HEK293 (cell line): ENCODE results near the gene SNAPC2.
A peak's percentile ranks its signal among the peaks of the same experiment; 100 is the strongest.

ENCODE experiments used
- GLIS1 ChIP-seq: fragments of 450-650 bp; formaldehyde crosslinking; IDR thresholded peaks from 2 replicates; pipeline ENCODE4 v1.5.1; 2016; ENCODE audit warnings: missing biosample characterization, missing genetic modification characterization
- GLIS2 ChIP-seq: fragments of 450-650 bp; formaldehyde crosslinking; IDR thresholded peaks from 2 replicates; pipeline ENCODE4 v1.5.1; 2016; ENCODE audit warnings: missing biosample characterization, missing genetic modification characterization
- HIC1 ChIP-seq: fragments of 450-650 bp; formaldehyde crosslinking; IDR thresholded peaks from 2 replicates; pipeline ENCODE4 v1.5.1; 2016; ENCODE audit warnings: missing biosample characterization, missing genetic modification characterization
- KLF1 ChIP-seq: fragments of 450-650 bp; formaldehyde crosslinking; IDR thresholded peaks from 2 replicates; pipeline ENCODE4 v1.5.1; 2016; ENCODE audit warnings: missing biosample characterization, missing genetic modification characterization
- KLF10 ChIP-seq: fragments of 450-650 bp; IDR thresholded peaks from 2 replicates; pipeline ENCODE4 v1.5.1; 2018; ENCODE audit warnings: missing biosample characterization, mild to moderate bottlenecking, missing genetic modification characterization
- KLF17 ChIP-seq: fragments of 450-650 bp; formaldehyde crosslinking; IDR thresholded peaks from 2 replicates; pipeline ENCODE4 v1.5.1; 2016; ENCODE audit warnings: missing biosample characterization, missing genetic modification characterization
- KLF8 ChIP-seq: fragments of 450-650 bp; formaldehyde crosslinking; IDR thresholded peaks from 2 replicates; pipeline ENCODE4 v1.5.1; 2016; ENCODE audit warnings: missing biosample characterization, missing genetic modification characterization
- KLF9 ChIP-seq: fragments of 450-650 bp; formaldehyde crosslinking; IDR thresholded peaks from 2 replicates; pipeline ENCODE4 v1.5.1; 2016; ENCODE audit warnings: missing biosample characterization, missing genetic modification characterization, low read depth
- PATZ1 ChIP-seq: fragments of 450-650 bp; formaldehyde crosslinking; IDR thresholded peaks from 2 replicates; pipeline ENCODE4 v1.5.1; 2016; ENCODE audit warnings: missing biosample characterization, missing genetic modification characterization
- SP3 ChIP-seq: fragments of 450-650 bp; formaldehyde crosslinking; IDR thresholded peaks from 2 replicates; pipeline ENCODE4 v1.5.1; 2016; ENCODE audit warnings: missing biosample characterization, missing genetic modification characterization
- WT1 ChIP-seq: fragments of 450-650 bp; formaldehyde crosslinking; IDR thresholded peaks from 2 replicates; pipeline ENCODE4 v1.5.1; 2016; ENCODE audit warnings: missing biosample characterization, missing genetic modification characterization
- YY2 ChIP-seq: fragments of 450-650 bp; formaldehyde crosslinking; IDR thresholded peaks from 2 replicates; pipeline ENCODE4 v1.5.1; 2016; ENCODE audit warnings: missing biosample characterization, missing genetic modification characterization
- ZBTB10 ChIP-seq: fragments of 450-650 bp; formaldehyde crosslinking; IDR thresholded peaks from 2 replicates; pipeline ENCODE4 v1.5.1; 2016; ENCODE audit warnings: missing biosample characterization, missing genetic modification characterization
- ZBTB17 ChIP-seq: fragments of 450-650 bp; formaldehyde crosslinking; IDR thresholded peaks from 2 replicates; pipeline ENCODE4 v1.5.1; 2016; ENCODE audit warnings: missing biosample characterization, missing genetic modification characterization
- ZBTB26 ChIP-seq: fragments of 450-650 bp; formaldehyde crosslinking; optimal IDR thresholded peaks from 2 replicates; pipeline ENCODE3; 2016; ENCODE audit warnings: missing biosample characterization, mild to moderate bottlenecking, missing genetic modification characterization
- ZBTB48 ChIP-seq: fragments of 450-650 bp; formaldehyde crosslinking; IDR thresholded peaks from 2 replicates; pipeline ENCODE4 v1.5.1; 2016; ENCODE audit warnings: missing biosample characterization, missing genetic modification characterization
- ZIC2 ChIP-seq: fragments of 450-650 bp; formaldehyde crosslinking; IDR thresholded peaks from 2 replicates; pipeline ENCODE4 v1.5.1; 2016; ENCODE audit warnings: missing biosample characterization, missing genetic modification characterization
- ZNF19 ChIP-seq: fragments of 450-650 bp; formaldehyde crosslinking; IDR thresholded peaks from 2 replicates; pipeline ENCODE4; 2016; ENCODE audit warnings: missing biosample characterization, missing genetic modification characterization, low read depth
- ZNF335 ChIP-seq: fragments of 450-650 bp; formaldehyde crosslinking; conservative IDR thresholded peaks from 2 replicates; pipeline ENCODE4 v1.5.1; 2016; ENCODE audit warnings: missing biosample characterization, missing genetic modification characterization
- ZNF394 ChIP-seq: fragments of 450-650 bp; formaldehyde crosslinking; IDR thresholded peaks from 2 replicates; pipeline ENCODE4 v1.5.1; 2016; ENCODE audit warnings: missing biosample characterization, missing genetic modification characterization, mild to moderate bottlenecking, moderate library complexity, borderline replicate concordance
- ZNF398 ChIP-seq: fragments of 450-650 bp; formaldehyde crosslinking; IDR thresholded peaks from 2 replicates; pipeline ENCODE4 v1.5.1; 2017; ENCODE audit warnings: missing biosample characterization, missing genetic modification characterization
- ZNF692 ChIP-seq: fragments of 450-650 bp; formaldehyde crosslinking; IDR thresholded peaks from 2 replicates; pipeline ENCODE4 v1.5.1; 2016; ENCODE audit warnings: missing biosample characterization, missing genetic modification characterization

The SNAPC2 gene

GRCh38 chr19:7874076-7874896 is 45.9 kb upstream of the SNAPC2 start, which contains the start of gene PRR36 (continued):
- TF ChIP-seq ZBTB26 (tag by site-specific recombination) (peak; percentile 83), KLF9 (tag by site-specific recombination) (peak; percentile 24; the same call in 1 of the 2 replicates), KLF17 (tag by site-specific recombination) (peak; percentile 64; the same call in 1 of the 2 replicates), ZNF394 (peak; percentile 70; the same call in 1 of the 2 replicates), PATZ1 (tag by site-specific recombination) (peak; percentile 86), YY2 (tag by site-specific recombination) (no peak), GLIS2 (tag by site-specific recombination) (peak; percentile 70), KLF1 (tag by site-specific recombination) (0 out of 2 replicates have a peak, but pooled peaks have one; percentile 22), ZNF335 (tag by site-specific recombination) (peak; percentile 98), ZNF398 (tag by site-specific recombination) (peak; percentile 37), WT1 (tag by site-specific recombination) (no peak), KLF8 (tag by site-specific recombination) (peak; percentile 9), ZBTB10 (tag by site-specific recombination) (peak; percentile 54; the same call in 1 of the 2 replicates), ZNF692 (0 out of 2 replicates have a peak, but pooled peaks have one; percentile 13), HIC1 (peak; percentile 63; the same call in 1 of the 2 replicates), ZIC2 (peak; percentile 30; the same call in 1 of the 2 replicates), ZNF19 (tag by site-specific recombination) (no peak), ZBTB48 (tag by site-specific recombination) (0 out of 2 replicates have a peak, but pooled peaks have one; percentile 6), ZBTB17 (tag by site-specific recombination) (peak; percentile 39; the same call in 1 of the 2 replicates), SP3 (tag by site-specific recombination) (peak; percentile 49), KLF10 (tag by site-specific recombination) (peak; percentile 48; the same call in 1 of the 2 replicates), GLIS1 (peak; percentile 35)
